HL-60 (cell line): Measurements from ENCODE around the gene PIP5K1C.

ENCODE experiments used
- DNase-seq, 2 experiments: peaks; one replicate each; pipeline ENCODE4 v3.0.0-alpha.2; 2010 to 2020; ENCODE audit warnings: low read depth in 1 of 2, low spot score in 1 of 2
- H3K27ac ChIP-seq: fragments of 250-450 bp; sonication (Bioruptor Pico); replicated peaks from 2 replicates; pipeline ENCODE4 v1.5.1; 2020; ENCODE audit warnings: mild to moderate bottlenecking, moderate library complexity
- H3K27me3 ChIP-seq: fragments of 250-450 bp; sonication (Bioruptor Pico); 2 replicates; pipeline ENCODE4 v1.5.1; 2021; ENCODE audit warnings: mild to moderate bottlenecking, moderate library complexity; ENCODE audit not compliant: insufficient read depth, poor library complexity, severe bottlenecking
- H3K4me3 ChIP-seq: replicated peaks from 2 replicates; pipeline ENCODE4 v1.5.1; 2011; ENCODE audit warnings: mild to moderate bottlenecking, control low read depth, low read length; ENCODE audit not compliant: insufficient read depth
- GABPA ChIP-seq: IDR thresholded peaks from 2 replicates; pipeline ENCODE4 v1.6.1; 2012; ENCODE audit warnings: low read depth
- POLR2AphosphoS5 ChIP-seq: IDR thresholded peaks from 2 replicates; pipeline ENCODE4 v1.6.1; 2012; ENCODE audit warnings: low read depth
- SPI1 ChIP-seq: IDR thresholded peaks from 2 replicates; pipeline ENCODE4 v1.6.1; 2012; ENCODE audit warnings: low read depth, mild to moderate bottlenecking, borderline replicate concordance
- TF ChIP-seq, protein P1 (sequence below): IDR thresholded peaks from 2 replicates; pipeline ENCODE4 v1.6.1; 2012; ENCODE audit warnings: low read depth; ENCODE audit not compliant: insufficient replicate concordance
- TF ChIP-seq, protein P2 (sequence below): IDR thresholded peaks from one replicate; pipeline ENCODE4 v1.5.1; 2011; ENCODE audit warnings: low read length, control low read depth, inconsistent platforms; ENCODE audit not compliant: insufficient read depth

Gene PIP5K1C

DNA sequence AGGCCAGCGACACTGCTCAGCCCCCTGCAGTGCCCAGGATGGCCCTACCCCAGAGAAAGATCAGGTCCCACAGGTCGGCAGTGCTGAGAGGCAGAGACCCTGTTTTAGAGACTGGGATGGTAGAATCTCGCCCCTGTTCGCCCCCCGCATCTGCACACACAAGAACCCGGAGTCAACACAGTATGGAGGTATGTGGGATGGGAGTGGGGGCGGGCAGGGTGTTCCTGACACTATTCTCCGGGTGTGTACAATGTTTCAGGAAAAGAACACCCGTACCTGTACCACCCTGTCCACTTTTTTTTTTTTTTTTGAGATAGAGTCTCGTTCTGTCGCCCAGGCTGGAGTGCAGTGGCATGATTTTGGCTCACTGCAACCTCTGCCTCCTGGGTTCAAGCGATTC lies 19.3 kb downstream of the PIP5K1C start:
- no peak for DNase-seq
- TF ChIP-seq, protein P1, sequence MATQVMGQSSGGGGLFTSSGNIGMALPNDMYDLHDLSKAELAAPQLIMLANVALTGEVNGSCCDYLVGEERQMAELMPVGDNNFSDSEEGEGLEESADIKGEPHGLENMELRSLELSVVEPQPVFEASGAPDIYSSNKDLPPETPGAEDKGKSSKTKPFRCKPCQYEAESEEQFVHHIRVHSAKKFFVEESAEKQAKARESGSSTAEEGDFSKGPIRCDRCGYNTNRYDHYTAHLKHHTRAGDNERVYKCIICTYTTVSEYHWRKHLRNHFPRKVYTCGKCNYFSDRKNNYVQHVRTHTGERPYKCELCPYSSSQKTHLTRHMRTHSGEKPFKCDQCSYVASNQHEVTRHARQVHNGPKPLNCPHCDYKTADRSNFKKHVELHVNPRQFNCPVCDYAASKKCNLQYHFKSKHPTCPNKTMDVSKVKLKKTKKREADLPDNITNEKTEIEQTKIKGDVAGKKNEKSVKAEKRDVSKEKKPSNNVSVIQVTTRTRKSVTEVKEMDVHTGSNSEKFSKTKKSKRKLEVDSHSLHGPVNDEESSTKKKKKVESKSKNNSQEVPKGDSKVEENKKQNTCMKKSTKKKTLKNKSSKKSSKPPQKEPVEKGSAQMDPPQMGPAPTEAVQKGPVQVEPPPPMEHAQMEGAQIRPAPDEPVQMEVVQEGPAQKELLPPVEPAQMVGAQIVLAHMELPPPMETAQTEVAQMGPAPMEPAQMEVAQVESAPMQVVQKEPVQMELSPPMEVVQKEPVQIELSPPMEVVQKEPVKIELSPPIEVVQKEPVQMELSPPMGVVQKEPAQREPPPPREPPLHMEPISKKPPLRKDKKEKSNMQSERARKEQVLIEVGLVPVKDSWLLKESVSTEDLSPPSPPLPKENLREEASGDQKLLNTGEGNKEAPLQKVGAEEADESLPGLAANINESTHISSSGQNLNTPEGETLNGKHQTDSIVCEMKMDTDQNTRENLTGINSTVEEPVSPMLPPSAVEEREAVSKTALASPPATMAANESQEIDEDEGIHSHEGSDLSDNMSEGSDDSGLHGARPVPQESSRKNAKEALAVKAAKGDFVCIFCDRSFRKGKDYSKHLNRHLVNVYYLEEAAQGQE: no peak
- TF ChIP-seq, protein P2, sequence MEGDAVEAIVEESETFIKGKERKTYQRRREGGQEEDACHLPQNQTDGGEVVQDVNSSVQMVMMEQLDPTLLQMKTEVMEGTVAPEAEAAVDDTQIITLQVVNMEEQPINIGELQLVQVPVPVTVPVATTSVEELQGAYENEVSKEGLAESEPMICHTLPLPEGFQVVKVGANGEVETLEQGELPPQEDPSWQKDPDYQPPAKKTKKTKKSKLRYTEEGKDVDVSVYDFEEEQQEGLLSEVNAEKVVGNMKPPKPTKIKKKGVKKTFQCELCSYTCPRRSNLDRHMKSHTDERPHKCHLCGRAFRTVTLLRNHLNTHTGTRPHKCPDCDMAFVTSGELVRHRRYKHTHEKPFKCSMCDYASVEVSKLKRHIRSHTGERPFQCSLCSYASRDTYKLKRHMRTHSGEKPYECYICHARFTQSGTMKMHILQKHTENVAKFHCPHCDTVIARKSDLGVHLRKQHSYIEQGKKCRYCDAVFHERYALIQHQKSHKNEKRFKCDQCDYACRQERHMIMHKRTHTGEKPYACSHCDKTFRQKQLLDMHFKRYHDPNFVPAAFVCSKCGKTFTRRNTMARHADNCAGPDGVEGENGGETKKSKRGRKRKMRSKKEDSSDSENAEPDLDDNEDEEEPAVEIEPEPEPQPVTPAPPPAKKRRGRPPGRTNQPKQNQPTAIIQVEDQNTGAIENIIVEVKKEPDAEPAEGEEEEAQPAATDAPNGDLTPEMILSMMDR: no peak
- no peak for TF ChIP-seq SPI1
- TF ChIP-seq POLR2AphosphoS5: no peak
- TF ChIP-seq GABPA: no peak
- H3K4me3 ChIP-seq: no peak overlapping the region
- no peak overlapping the region for H3K27ac ChIP-seq
- no peaks in the 10 kb centered on the region for H3K27me3 ChIP-seq

DNA sequence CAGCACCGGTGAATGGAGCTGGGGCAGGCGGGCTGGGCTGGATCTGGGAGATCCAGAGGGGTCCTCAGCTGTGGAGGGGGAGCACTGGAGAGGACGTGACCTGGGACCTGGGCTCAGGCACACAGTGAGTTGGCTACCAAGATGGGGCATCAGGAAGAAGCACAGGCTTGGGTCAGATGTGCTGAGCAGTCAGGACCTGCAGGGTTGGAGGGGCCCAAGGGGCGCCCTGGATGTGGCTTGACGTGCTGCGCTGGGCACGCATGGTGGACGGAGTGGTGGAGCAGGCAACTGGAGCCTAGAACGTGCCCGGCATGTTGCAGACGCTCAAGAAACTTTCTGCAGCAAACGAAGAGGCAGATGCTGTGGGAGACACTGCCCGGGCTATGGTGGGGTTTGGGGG lies 20.7 kb downstream of the PIP5K1C start:
- no peak for DNase-seq
- Histone ChIP-seq H3K27ac (no peak overlapping the region), H3K27me3 (no peaks in the 10 kb centered on the region), H3K4me3 (no peak overlapping the region)
- TF ChIP-seq POLR2AphosphoS5 (no peak), GABPA (no peak), SPI1 (no peak)
- TF ChIP-seq, protein P1: no peak
- TF ChIP-seq, protein P2: no peak

DNA sequence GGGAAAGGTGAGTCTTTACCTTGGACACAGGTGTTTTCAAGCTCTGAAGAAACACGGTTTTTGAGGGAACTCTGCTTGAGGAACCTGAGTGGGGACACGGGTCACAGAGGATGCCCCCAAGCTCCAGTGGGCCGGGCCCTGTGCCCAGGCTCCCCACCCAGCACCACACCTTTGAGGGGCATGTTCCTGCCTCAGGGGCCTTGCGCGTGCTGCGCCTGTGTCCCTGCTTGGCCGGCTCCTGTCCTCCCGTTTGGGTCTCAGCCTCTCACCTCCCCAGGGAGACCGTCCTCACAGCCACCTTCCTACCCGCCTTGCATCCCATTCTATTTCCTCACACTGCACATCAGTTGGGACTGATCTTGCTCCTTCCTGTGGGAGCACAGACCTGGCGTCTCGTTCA lies 21.1 kb downstream of the PIP5K1C start:
- TF ChIP-seq, protein P2: no peak
- no peak for TF ChIP-seq POLR2AphosphoS5
- TF ChIP-seq GABPA: no peak
- TF ChIP-seq SPI1: no peak
- no peak overlapping the region for H3K4me3 ChIP-seq
- H3K27me3 ChIP-seq: no peaks in the 10 kb centered on the region
- no peak overlapping the region for H3K27ac ChIP-seq
- no peak for DNase-seq

DNA sequence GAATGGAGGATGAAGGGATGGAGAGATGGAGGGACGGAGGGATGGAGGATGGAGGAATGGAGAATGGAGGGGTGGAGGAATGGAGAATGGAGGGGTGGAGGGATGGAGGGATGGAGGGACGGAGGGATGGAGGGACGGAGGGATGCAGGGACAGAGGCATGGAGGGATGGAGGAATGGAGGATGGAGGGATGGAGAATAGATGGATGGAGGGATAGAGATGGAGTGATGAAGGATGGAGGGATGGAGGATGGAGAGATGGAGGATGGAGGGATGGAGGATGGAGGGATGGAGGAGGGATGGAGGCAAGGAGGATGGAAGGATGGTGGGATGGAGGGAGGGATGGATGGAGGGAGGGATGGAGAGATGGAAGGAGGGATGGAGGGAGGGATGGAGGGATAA lies 22.1 kb downstream of the PIP5K1C start:
- no peak overlapping the region for H3K27ac ChIP-seq
- DNase-seq: no peak
- no peaks in the 10 kb centered on the region for H3K27me3 ChIP-seq
- TF ChIP-seq, protein P1: no peak
- TF ChIP-seq, protein P2: no peak
- TF ChIP-seq GABPA (no peak), POLR2AphosphoS5 (no peak), SPI1 (no peak)
- no peak overlapping the region for H3K4me3 ChIP-seq
